ENCODE measurements around the gene SCMH1.

Gene SCMH1

DNA sequence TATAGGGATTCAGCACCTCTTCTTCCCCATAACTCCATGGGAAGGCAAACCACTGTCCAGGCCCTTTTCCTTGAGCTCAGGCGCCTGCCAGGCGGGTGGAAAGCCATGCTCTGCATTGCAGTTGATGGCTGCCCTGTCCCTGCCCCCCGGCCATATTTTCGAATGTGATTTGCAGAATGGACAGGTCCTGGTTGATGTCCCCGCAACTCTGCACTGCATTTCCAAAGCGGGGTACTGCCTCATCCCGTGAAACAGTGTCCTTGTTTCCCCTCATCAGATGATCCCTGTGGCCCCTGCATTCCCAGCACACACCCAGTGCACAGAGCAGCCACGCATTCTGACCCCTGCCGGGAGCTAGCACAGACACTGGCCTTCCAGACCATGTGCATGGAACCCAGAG, 33.7 kb upstream of the SCMH1 start:
- 94% methylated on average over 9 of the region's 9 CpGs for WGBS
- H3K18ac ChIP-seq (ENCODE audit: low read depth in 1 of 2, low read length in 2 of 2), result no peak overlapping the region
- DNase-seq, result no peak
- H3K4ac ChIP-seq (ENCODE audit: low read depth in 1 of 2, low read length in 2 of 2), result no peak overlapping the region
- peaks cover 33 to 54% of the 10 kb centered on the region in 2 experiments for H3K27me3 ChIP-seq (ENCODE audit: control insufficient read depth in 1 of 2, insufficient read depth in 1 of 2, low read length in 2 of 2)
- no peak overlapping the region for H3K23ac ChIP-seq (ENCODE audit: low read length in 2 of 2)
- peaks cover 2% of the 10 kb centered on the region for H3K4me1 ChIP-seq (ENCODE audit: control insufficient read depth, insufficient read depth, low read depth, low read length)
- H3K9me3 ChIP-seq (ENCODE audit: control insufficient read depth, low read length), result no peaks in the 10 kb centered on the region
- H3K4me3 ChIP-seq (ENCODE audit: insufficient read depth in 1 of 2, low read depth in 1 of 2, low read length in 2 of 2), result no peak overlapping the region
- H2BK120ac ChIP-seq (ENCODE audit: low read depth, low read length), result no peak overlapping the region
- H3K9ac ChIP-seq (ENCODE audit: low read length), result no peak overlapping the region
- H3K14ac ChIP-seq (ENCODE audit: low read length in 2 of 2), result no peak overlapping the region
- H2AK5ac ChIP-seq (ENCODE audit: low read length, severe bottlenecking), result no peak overlapping the region
- H2BK15ac ChIP-seq (ENCODE audit: low read depth, poor library complexity, severe bottlenecking), result no peak overlapping the region
- no peak overlapping the region for H4K8ac ChIP-seq (ENCODE audit: low read length)
- no peaks in the 10 kb centered on the region for H3K36me3 ChIP-seq (ENCODE audit: control insufficient read depth in 1 of 2, insufficient read depth in 2 of 2, low read depth in 1 of 2, low read length in 2 of 2)
- no peak overlapping the region for H3K4me2 ChIP-seq (ENCODE audit: low read length, poor library complexity, severe bottlenecking)
- no peak overlapping the region for H4K91ac ChIP-seq (ENCODE audit: low read length)
- H3K27ac ChIP-seq (ENCODE audit: low read length, poor library complexity, severe bottlenecking), result no peak overlapping the region
- H2BK12ac ChIP-seq (ENCODE audit: low read length in 2 of 2), result no peak overlapping the region
- H3K79me1 ChIP-seq (replicated peaks; ENCODE audit: low read length, poor library complexity, severe bottlenecking), result no peaks in the 10 kb centered on the region
- no peak overlapping the region for H2BK5ac ChIP-seq (ENCODE audit: low read depth, low read length, poor library complexity, severe bottlenecking)
- no peak overlapping the region for H2AFZ ChIP-seq (ENCODE audit: low read depth, low read length)

- no peak overlapping the region for H2BK15ac ChIP-seq (ENCODE audit: low read depth, poor library complexity, severe bottlenecking)
- H3K4me3 ChIP-seq (ENCODE audit: insufficient read depth in 1 of 2, low read depth in 1 of 2, low read length in 2 of 2), result no peak overlapping the region
- no peaks in the 10 kb centered on the region for H3K36me3 ChIP-seq (ENCODE audit: control insufficient read depth in 1 of 2, insufficient read depth in 2 of 2, low read depth in 1 of 2, low read length in 2 of 2)
- H3K27ac ChIP-seq (ENCODE audit: low read length, poor library complexity, severe bottlenecking), result no peak overlapping the region
- no peak overlapping the region for H4K8ac ChIP-seq (ENCODE audit: low read length)
- no peak overlapping the region for H2AFZ ChIP-seq (ENCODE audit: low read depth, low read length)
- no peak overlapping the region for H2AK5ac ChIP-seq (ENCODE audit: low read length, severe bottlenecking)
- H3K9ac ChIP-seq (ENCODE audit: low read length), result no peak overlapping the region
- H3K79me1 ChIP-seq (replicated peaks; ENCODE audit: low read length, poor library complexity, severe bottlenecking), result no peaks in the 10 kb centered on the region
- H2BK12ac ChIP-seq (ENCODE audit: low read length in 2 of 2), result no peak overlapping the region
- DNase-seq, result no peak
- H3K23ac ChIP-seq (ENCODE audit: low read length in 2 of 2), result no peak overlapping the region
- H3K9me3 ChIP-seq (ENCODE audit: control insufficient read depth, low read length), result no peaks in the 10 kb centered on the region
- no peak overlapping the region for H2BK120ac ChIP-seq (ENCODE audit: low read depth, low read length)
- H3K4me1 ChIP-seq (ENCODE audit: control insufficient read depth, insufficient read depth, low read depth, low read length), result peaks cover 2% of the 10 kb centered on the region
- no peak overlapping the region for H2BK5ac ChIP-seq (ENCODE audit: low read depth, low read length, poor library complexity, severe bottlenecking)
- no peak overlapping the region for H3K18ac ChIP-seq (ENCODE audit: low read depth in 1 of 2, low read length in 2 of 2)
- no peak overlapping the region for H3K14ac ChIP-seq (ENCODE audit: low read length in 2 of 2)
- no peak overlapping the region for H4K91ac ChIP-seq (ENCODE audit: low read length)
- WGBS, result 81% methylated on average over 7 of the region's 7 CpGs
- H3K4ac ChIP-seq (ENCODE audit: low read depth in 1 of 2, low read length in 2 of 2), result no peak overlapping the region
- no peak overlapping the region for H3K4me2 ChIP-seq (ENCODE audit: low read length, poor library complexity, severe bottlenecking)
- H3K27me3 ChIP-seq (ENCODE audit: control insufficient read depth in 1 of 2, insufficient read depth in 1 of 2, low read length in 2 of 2), result peaks cover 24 to 46% of the 10 kb centered on the region in 2 experiments
Observed at GRCh38 chr1:41274752-41275545, 32.8 kb upstream of the SCMH1 start.

DNA sequence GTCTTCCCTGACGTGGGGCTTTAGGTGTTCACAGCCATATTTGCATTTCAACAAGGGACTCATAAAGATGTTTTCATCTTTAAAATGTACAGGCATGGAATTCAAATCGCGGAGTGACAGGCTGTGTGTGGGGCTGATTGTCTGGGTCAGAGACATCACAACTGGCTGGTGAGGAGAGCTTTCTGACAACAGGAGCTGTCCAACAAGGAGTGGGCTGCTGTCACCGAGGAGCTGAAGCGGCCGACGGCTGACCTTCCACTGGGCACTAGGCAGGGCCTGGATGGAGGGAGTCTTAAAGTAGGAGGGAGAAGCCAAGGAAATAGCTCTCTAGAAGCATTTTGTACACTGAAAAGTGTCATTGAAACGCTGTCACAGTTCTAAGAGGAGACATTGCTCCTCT, 30.5 kb upstream of the SCMH1 start:
- no peak overlapping the region for H3K4ac ChIP-seq (ENCODE audit: low read depth in 1 of 2, low read length in 2 of 2)
- H2BK15ac ChIP-seq (ENCODE audit: low read depth, poor library complexity, severe bottlenecking), result no peak overlapping the region
- no peak overlapping the region for H3K4me3 ChIP-seq (ENCODE audit: insufficient read depth in 1 of 2, low read depth in 1 of 2, low read length in 2 of 2)
- H2AK5ac ChIP-seq (ENCODE audit: low read length, severe bottlenecking), result no peak overlapping the region
- no peak overlapping the region for H3K9ac ChIP-seq (ENCODE audit: low read length)
- no peaks in the 10 kb centered on the region for H3K79me1 ChIP-seq (replicated peaks; ENCODE audit: low read length, poor library complexity, severe bottlenecking)
- no peak overlapping the region for H2AFZ ChIP-seq (ENCODE audit: low read depth, low read length)
- H3K27me3 ChIP-seq (ENCODE audit: control insufficient read depth in 1 of 2, insufficient read depth in 1 of 2, low read length in 2 of 2), result peaks cover 10 to 25% of the 10 kb centered on the region in 2 experiments
- no peaks in the 10 kb centered on the region for H3K9me3 ChIP-seq (ENCODE audit: control insufficient read depth, low read length)
- no peak overlapping the region for H2BK5ac ChIP-seq (ENCODE audit: low read depth, low read length, poor library complexity, severe bottlenecking)
- WGBS, result 72% methylated on average over 8 of the region's 8 CpGs
- H3K23ac ChIP-seq (ENCODE audit: low read length in 2 of 2), result no peak overlapping the region
- peak overlapping the region; percentile 73 for H4K91ac ChIP-seq (ENCODE audit: low read length)
- H2BK120ac ChIP-seq (ENCODE audit: low read depth, low read length), result no peak overlapping the region
- no peak overlapping the region for H4K8ac ChIP-seq (ENCODE audit: low read length)
- H3K36me3 ChIP-seq (ENCODE audit: control insufficient read depth in 1 of 2, insufficient read depth in 2 of 2, low read depth in 1 of 2, low read length in 2 of 2), result no peaks in the 10 kb centered on the region
- H2BK12ac ChIP-seq (ENCODE audit: low read length in 2 of 2), result no peak overlapping the region
- no peak for DNase-seq
- no peak overlapping the region for H3K27ac ChIP-seq (ENCODE audit: low read length, poor library complexity, severe bottlenecking)
- H3K14ac ChIP-seq (ENCODE audit: low read length in 2 of 2), result no peak overlapping the region
- no peak overlapping the region for H3K18ac ChIP-seq (ENCODE audit: low read depth in 1 of 2, low read length in 2 of 2)
- no peak overlapping the region for H3K4me2 ChIP-seq (ENCODE audit: low read length, poor library complexity, severe bottlenecking)
- H3K4me1 ChIP-seq (ENCODE audit: control insufficient read depth, insufficient read depth, low read depth, low read length), result peaks cover 2% of the 10 kb centered on the region

DNA sequence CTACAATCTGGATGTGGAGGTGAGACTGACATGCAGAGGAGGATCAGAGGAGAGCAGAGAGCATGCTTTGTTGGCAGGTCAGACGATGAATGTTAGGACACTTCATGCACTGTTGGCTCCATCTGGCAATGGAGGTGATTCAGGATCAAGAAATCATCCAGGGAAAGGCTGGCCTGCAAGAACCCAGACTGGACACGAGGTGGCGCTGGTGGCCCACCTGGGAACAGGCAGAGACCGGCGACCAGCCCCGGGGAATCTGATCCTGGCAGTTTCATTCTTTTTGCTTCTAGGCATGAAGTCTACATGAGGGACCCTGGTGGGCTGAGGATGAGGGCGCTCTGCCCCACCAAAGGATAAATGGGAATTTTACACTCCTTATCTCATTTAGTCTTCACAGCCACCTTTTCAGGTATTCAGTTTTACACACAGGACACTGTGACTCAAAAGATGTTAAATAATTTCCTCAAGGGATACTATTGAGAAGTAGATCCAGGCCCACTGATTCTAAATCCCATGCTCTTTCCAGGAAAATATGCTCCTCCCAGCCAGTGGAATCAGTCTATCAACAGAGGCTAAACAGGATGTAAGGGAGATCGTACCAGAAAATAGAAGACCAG, 26.2 kb upstream of the SCMH1 start:
- H3K79me1 ChIP-seq (replicated peaks; ENCODE audit: low read length, poor library complexity, severe bottlenecking), result peaks cover 3% of the 10 kb centered on the region
- H3K4me3 ChIP-seq (ENCODE audit: insufficient read depth in 1 of 2, low read depth in 1 of 2, low read length in 2 of 2), result no peak overlapping the region
- no peaks in the 10 kb centered on the region for H3K4me1 ChIP-seq (ENCODE audit: control insufficient read depth, insufficient read depth, low read depth, low read length)
- 15% methylated on average over 7 of the region's 8 CpGs for WGBS
- H3K14ac ChIP-seq (ENCODE audit: low read length in 2 of 2), result no peak overlapping the region
- H3K9me3 ChIP-seq (ENCODE audit: control insufficient read depth, low read length), result no peaks in the 10 kb centered on the region
- no peak overlapping the region for H2BK120ac ChIP-seq (ENCODE audit: low read depth, low read length)
- peak; percentile 65 for DNase-seq
- H3K18ac ChIP-seq (ENCODE audit: low read depth in 1 of 2, low read length in 2 of 2), result no peak overlapping the region
- no peak overlapping the region for H2BK5ac ChIP-seq (ENCODE audit: low read depth, low read length, poor library complexity, severe bottlenecking)
- H2AFZ ChIP-seq (ENCODE audit: low read depth, low read length), result no peak overlapping the region
- H4K8ac ChIP-seq (ENCODE audit: low read length), result no peak overlapping the region
- no peak overlapping the region for H3K27ac ChIP-seq (ENCODE audit: low read length, poor library complexity, severe bottlenecking)
- H2BK15ac ChIP-seq (ENCODE audit: low read depth, poor library complexity, severe bottlenecking), result no peak overlapping the region
- no peaks in the 10 kb centered on the region for H3K36me3 ChIP-seq (ENCODE audit: control insufficient read depth in 1 of 2, insufficient read depth in 2 of 2, low read depth in 1 of 2, low read length in 2 of 2)
- no peak overlapping the region for H3K23ac ChIP-seq (ENCODE audit: low read length in 2 of 2)
- peaks cover 0 to 8% of the 10 kb centered on the region in 2 experiments for H3K27me3 ChIP-seq (ENCODE audit: control insufficient read depth in 1 of 2, insufficient read depth in 1 of 2, low read length in 2 of 2)
- H3K9ac ChIP-seq (ENCODE audit: low read length), result peak overlapping the region; percentile 46
- H2BK12ac ChIP-seq (ENCODE audit: low read length in 2 of 2), result no peak overlapping the region
- no peak overlapping the region for H2AK5ac ChIP-seq (ENCODE audit: low read length, severe bottlenecking)
- no peak overlapping the region for H3K4ac ChIP-seq (ENCODE audit: low read depth in 1 of 2, low read length in 2 of 2)
- no peak overlapping the region for H3K4me2 ChIP-seq (ENCODE audit: low read length, poor library complexity, severe bottlenecking)
- no peak overlapping the region for H4K91ac ChIP-seq (ENCODE audit: low read length)
